ENCODE measurements around the gene LPP. TPM values are rescaled to one million over a fixed set of nuclear protein-coding genes. Genes with fewer than 3 reads are reported as not detected.

The LPP gene
- total RNA-seq, 1 donor from 2014 or later = 23.1 TPM

DNA sequence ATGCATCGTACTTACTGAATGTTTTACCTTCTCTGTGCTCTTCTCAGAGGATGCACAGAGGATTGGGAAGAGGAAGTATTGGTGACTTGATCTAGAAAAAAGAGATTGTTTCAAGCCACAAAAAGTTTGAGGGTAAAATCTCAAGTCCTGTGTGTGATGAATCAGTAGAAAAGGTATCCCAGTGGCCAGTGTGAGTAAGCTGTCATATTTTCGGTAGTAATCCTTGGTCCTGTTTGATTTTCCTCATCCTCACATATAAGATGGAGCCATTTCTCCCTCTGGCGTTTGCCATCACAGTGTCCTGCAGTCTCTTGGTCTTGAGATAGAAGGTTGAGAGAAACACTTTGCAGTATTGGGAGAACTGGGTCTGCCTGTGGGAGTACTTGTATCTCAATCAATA, 166.8 kb downstream of the LPP start:
- Mint-ChIP-seq H3K9me3 (ENCODE audit: unreplicated experiment) (no peaks in the 10 kb centered on the region), H3K27ac (ENCODE audit: unreplicated experiment) (no peak overlapping the region), H3K4me1 (ENCODE audit: low read depth, unreplicated experiment) (no peaks in the 10 kb centered on the region), H3K4me3 (ENCODE audit: unreplicated experiment) (no peak overlapping the region), H3K27me3 (ENCODE audit: unreplicated experiment) (peaks cover 3% of the 10 kb centered on the region), H3K36me3 (ENCODE audit: unreplicated experiment) (no peaks in the 10 kb centered on the region)
- no peak for DNase-seq
- TF ChIP-seq, protein P1, sequence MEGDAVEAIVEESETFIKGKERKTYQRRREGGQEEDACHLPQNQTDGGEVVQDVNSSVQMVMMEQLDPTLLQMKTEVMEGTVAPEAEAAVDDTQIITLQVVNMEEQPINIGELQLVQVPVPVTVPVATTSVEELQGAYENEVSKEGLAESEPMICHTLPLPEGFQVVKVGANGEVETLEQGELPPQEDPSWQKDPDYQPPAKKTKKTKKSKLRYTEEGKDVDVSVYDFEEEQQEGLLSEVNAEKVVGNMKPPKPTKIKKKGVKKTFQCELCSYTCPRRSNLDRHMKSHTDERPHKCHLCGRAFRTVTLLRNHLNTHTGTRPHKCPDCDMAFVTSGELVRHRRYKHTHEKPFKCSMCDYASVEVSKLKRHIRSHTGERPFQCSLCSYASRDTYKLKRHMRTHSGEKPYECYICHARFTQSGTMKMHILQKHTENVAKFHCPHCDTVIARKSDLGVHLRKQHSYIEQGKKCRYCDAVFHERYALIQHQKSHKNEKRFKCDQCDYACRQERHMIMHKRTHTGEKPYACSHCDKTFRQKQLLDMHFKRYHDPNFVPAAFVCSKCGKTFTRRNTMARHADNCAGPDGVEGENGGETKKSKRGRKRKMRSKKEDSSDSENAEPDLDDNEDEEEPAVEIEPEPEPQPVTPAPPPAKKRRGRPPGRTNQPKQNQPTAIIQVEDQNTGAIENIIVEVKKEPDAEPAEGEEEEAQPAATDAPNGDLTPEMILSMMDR (IDR thresholded peaks at IDR 0.05; ENCODE audit: partially characterized antibody, unreplicated experiment) = no peak

DNA sequence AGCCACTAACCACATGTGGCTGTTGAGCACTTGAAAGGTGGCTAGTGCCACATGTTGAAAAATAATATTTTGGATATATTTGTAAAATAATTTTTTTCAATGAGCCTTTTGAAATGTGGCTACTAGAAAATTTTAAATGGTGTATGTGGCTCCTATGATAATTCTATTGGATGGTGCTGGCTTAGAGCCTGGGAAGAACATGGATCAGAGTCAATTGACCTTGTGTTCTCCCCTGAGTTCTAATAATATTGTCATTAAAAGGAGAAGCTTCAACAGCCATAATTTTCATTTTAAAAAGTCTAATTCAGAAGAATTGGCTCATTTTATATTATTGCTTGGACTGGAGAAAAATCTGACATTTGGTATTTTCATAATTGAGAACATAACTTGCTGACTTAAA, 167.3 kb downstream of the LPP start:
- Mint-ChIP-seq H3K4me3 (ENCODE audit: unreplicated experiment) (no peak overlapping the region), H3K9me3 (ENCODE audit: unreplicated experiment) (no peaks in the 10 kb centered on the region), H3K36me3 (ENCODE audit: unreplicated experiment) (no peaks in the 10 kb centered on the region), H3K27me3 (ENCODE audit: unreplicated experiment) (peaks cover 3% of the 10 kb centered on the region), H3K27ac (ENCODE audit: unreplicated experiment) (no peak overlapping the region), H3K4me1 (ENCODE audit: low read depth, unreplicated experiment) (no peaks in the 10 kb centered on the region)
- DNase-seq = no peak
- TF ChIP-seq, protein P1 (IDR thresholded peaks at IDR 0.05; ENCODE audit: partially characterized antibody, unreplicated experiment) = no peak

GRCh38 chr3:188322135-188322887, 168.4 kb downstream of the LPP start:
- Mint-ChIP-seq H3K9me3 (ENCODE audit: unreplicated experiment) (no peaks in the 10 kb centered on the region), H3K27me3 (ENCODE audit: unreplicated experiment) (peaks cover 3% of the 10 kb centered on the region), H3K27ac (ENCODE audit: unreplicated experiment) (no peak overlapping the region), H3K36me3 (ENCODE audit: unreplicated experiment) (no peaks in the 10 kb centered on the region), H3K4me1 (ENCODE audit: low read depth, unreplicated experiment) (no peaks in the 10 kb centered on the region), H3K4me3 (ENCODE audit: unreplicated experiment) (no peak overlapping the region)
- no peak for DNase-seq
- TF ChIP-seq, protein P1 (IDR thresholded peaks at IDR 0.05; ENCODE audit: partially characterized antibody, unreplicated experiment) = no peak

DNA sequence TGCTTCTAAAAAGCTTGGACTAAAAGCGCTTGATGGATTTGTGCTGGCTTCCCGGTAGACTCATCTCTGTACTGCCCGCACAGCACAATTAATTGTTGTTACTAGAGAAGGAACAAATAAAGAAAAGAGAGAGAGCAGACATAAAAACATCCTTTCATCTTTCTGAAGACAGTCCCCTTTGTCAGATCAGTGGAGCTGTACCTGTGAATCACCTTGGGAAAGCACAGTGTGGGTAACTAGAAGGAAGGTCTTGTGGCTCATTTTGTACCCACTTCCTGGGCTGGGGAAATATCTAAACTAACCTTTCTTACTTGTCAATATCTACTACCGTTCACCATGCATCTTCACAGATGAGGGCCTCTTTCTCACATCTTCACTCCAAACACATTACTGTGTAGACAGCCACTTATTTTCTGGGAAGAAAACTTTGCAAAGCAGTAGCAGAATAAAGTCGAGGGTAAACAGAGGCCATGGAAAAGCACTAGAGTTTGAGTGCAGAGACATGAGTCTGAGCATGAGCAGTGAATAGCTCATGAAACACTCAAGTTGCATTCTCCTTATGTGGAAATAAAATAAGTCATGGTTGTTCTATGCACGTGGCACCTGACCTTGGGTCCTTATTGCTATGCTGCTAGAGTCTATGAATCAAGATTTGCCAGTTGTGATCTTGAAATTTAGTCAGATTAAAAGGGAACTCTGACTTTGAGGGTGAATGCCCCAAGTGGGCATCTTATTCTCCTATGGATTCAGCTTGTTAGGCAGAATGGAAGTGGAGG, 169.3 kb downstream of the LPP start:
- TF ChIP-seq, protein P1 (IDR thresholded peaks at IDR 0.05; ENCODE audit: partially characterized antibody, unreplicated experiment) = no peak
- H3K4me3 Mint-ChIP-seq (ENCODE audit: unreplicated experiment) = no peak overlapping the region
- H3K36me3 Mint-ChIP-seq (ENCODE audit: unreplicated experiment) = no peaks in the 10 kb centered on the region
- no peaks in the 10 kb centered on the region for H3K9me3 Mint-ChIP-seq (ENCODE audit: unreplicated experiment)
- no peak overlapping the region for H3K27ac Mint-ChIP-seq (ENCODE audit: unreplicated experiment)
- DNase-seq = no peak
- no peaks in the 10 kb centered on the region for H3K27me3 Mint-ChIP-seq (ENCODE audit: unreplicated experiment)
- H3K4me1 Mint-ChIP-seq (ENCODE audit: low read depth, unreplicated experiment) = no peaks in the 10 kb centered on the region

DNA sequence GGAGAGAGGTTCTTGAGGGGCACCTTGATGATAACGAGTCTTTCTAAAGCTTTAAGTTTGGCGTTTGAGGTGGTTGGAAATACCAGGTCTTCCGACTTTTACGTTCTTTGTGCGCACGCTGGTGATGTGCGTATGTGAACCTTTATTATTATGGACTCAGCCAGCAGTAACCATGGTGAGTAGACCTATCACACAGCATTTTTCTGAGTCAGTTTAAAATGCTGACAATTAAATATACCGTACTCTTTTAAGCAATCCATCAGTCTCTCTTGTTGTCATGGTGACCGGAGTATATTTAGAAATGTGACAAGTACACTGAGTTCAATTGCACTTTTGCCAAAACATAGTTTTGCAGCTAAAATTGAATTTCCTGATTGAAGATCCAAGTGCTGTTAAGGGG, 172.2 kb downstream of the LPP start:
- Mint-ChIP-seq H3K36me3 (ENCODE audit: unreplicated experiment) (no peaks in the 10 kb centered on the region), H3K27ac (ENCODE audit: unreplicated experiment) (no peak overlapping the region), H3K4me3 (ENCODE audit: unreplicated experiment) (no peak overlapping the region), H3K4me1 (ENCODE audit: low read depth, unreplicated experiment) (peaks cover 3% of the 10 kb centered on the region), H3K27me3 (ENCODE audit: unreplicated experiment) (no peaks in the 10 kb centered on the region), H3K9me3 (ENCODE audit: unreplicated experiment) (no peaks in the 10 kb centered on the region)
- no peak for DNase-seq
- TF ChIP-seq, protein P1 (IDR thresholded peaks at IDR 0.05; ENCODE audit: partially characterized antibody, unreplicated experiment) = no peak

Measured in glutamatergic neuron (in vitro differentiated cells).